ENCODE measurements around the gene GZMH.
"Not testable (repeated sequence)": the region's sequence is repeated elsewhere in the genome, so short reads cannot be mapped to it uniquely, and the experiment has no call there.

GZMH gene

GRCh38 chr14:24591004-24591403, 18.5 kb downstream of the GZMH start:
- not testable (repeated sequence) for DNase-seq

DNA sequence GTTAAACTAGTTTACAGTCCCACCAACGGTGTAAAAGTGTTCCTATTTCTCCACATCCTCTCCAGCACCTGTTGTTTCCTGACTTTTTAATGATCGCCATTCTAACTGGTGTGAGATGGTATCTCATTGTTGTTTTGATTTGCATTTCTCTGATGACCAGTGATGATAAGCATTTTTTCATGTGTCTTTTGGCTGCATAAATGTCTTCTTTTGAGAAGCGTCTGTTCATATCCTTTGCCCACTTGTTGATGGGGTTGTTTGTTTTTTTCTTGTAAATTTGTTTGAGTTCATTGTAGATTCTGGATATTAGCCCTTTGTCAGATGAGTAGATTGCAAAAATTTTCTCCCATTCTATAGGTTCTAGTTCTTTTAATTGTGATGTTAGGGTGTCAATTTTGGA, 25.1 kb downstream of the GZMH start:
- DNase-seq: not testable (repeated sequence)

GRCh38 chr14:24578558-24578957, 30.9 kb downstream of the GZMH start:
- DNase-seq: no peak

- DNase-seq: no peak
Measured at GRCh38 chr14:24576771-24577170, 32.7 kb downstream of the GZMH start.

DNA sequence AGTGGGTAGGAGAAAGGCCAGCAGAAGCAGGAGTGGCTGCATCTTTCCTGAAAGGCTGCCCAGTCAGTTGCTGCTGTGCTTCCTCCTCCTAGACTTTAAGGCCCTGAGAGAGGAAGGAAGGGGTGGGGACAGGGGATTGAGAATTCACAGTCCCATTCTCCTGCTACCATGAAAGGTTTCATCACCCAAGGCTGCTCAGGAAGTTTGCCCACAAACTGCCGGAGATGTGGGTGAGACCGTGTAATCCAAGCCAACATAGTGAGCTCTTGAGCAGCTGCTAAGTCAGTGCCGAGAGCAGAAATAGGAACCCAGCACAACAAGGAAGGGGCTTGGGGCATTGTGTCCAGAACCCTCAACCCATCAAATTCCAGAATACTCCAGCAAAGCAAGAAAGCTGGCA, 33.3 kb downstream of the GZMH start, which contains the start of gene CTSG:
Gene CTSG (minus strand): TSS at position 69 of the 400 bp plus-strand sequence. CDS start 27 bp downstream, at position 42.
- no peak for DNase-seq

- DNase-seq: no peak
Measured at GRCh38 chr14:24574206-24574774, 35.2 kb downstream of the GZMH start.

- no peak for DNase-seq
Measured at GRCh38 chr14:24566318-24566717, 43.2 kb downstream of the GZMH start.

GRCh38 chr14:24565766-24566165, 43.7 kb downstream of the GZMH start:
- DNase-seq: no peak

DNA sequence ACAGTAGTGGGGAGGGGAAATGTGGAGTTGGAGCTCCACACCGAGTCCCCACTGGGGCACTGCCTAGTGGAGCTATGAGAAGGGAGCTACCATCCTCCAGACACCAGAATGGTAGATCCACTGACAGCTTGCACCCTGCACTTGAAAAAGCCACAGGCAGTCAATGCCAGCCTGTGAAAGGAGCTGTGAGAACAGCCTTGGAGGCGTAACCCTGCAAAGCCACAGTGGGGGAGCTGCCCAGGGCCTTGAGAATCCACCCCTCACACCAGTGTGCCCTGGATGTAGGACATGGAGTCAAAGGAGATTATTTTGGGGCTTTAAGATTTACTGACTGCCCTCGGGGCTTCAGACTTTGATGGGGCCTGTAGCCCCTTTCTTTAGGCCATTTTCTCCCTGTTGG, 46.0 kb downstream of the GZMH start:
- no peak for DNase-seq

DNA sequence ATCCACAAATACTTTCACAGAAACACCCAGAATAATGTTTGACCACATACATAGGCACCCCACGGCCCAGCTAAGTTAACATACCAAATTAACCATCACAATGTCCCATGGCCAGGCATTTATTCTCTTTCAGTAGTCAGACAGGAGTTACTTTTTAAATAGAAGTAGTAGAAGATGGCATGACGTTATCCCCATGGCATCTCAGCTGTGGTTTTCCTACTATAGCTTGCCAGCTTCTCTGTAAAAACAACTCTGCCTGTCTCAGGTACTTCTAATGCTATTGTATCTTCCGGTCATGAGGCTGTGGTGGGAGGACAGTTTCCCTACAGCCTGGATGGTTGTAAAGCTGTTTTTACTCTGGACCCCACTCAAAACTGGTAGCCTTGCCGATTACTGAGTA, 52.7 kb downstream of the GZMH start:
- no peak for DNase-seq
